AG04449 (cell line): ENCODE results near the gene TAS2R30.

Source experiments
- CTCF ChIA-PET: fragments of 350-600 bp; formaldehyde crosslinking; extraction: SDS; loops from one replicate; lab custom pipeline; 2021; ENCODE audit warnings: antibody characterized with exemption; lab: Yijun Ruan, JAX
- POLR2A ChIA-PET: fragments of 400-600, 350-600 bp; formaldehyde crosslinking; extraction: SDS; loops from one replicate; lab custom pipeline; 2020; ENCODE audit warnings: antibody characterized with exemption, inconsistent platforms; lab: Yijun Ruan, JAX
- DNase-seq: peaks from one replicate; pipeline ENCODE4 v3.0.0-alpha.2; 2010; ENCODE audit warnings: low read depth, low spot score
- H3K4me3 ChIP-seq: 2 replicates; pipeline ENCODE4 v1.5.1; 2011; ENCODE audit warnings: low read depth, mild to moderate bottlenecking, control low read depth, low read length
- CTCF ChIP-seq: IDR thresholded peaks from one replicate; pipeline ENCODE4 v1.5.1; 2011; ENCODE audit warnings: mild to moderate bottlenecking, moderate library complexity, low read length, control low read depth, inconsistent platforms; ENCODE audit not compliant: insufficient read depth; ENCODE audit errors: missing control alignments

TAS2R30 gene

GRCh38 chr12:11134305-11134704, at the start of gene TAS2R30:
Gene TAS2R30 (minus strand): TSS chr12:11134644. CDS start chr12:11134244, 400 bp downstream.
- ChIA-PET POLR2A (no interaction called here), CTCF (no interaction called here)
- TF ChIP-seq CTCF: no peak
- no peak within 1 kb of the TSS for H3K4me3 ChIP-seq
- no peak for DNase-seq

GRCh38 chr12:11183011-11183410, 48.6 kb upstream of the TAS2R30 start:
- ChIA-PET CTCF (no interaction called here), POLR2A (no interaction called here)
- no peak for DNase-seq
- no peak for TF ChIP-seq CTCF
- no peak overlapping the region for H3K4me3 ChIP-seq

- CTCF ChIA-PET: no interaction called here
- POLR2A ChIA-PET: no interaction called here
- H3K4me3 ChIP-seq: no peak overlapping the region
- DNase-seq: no peak
- no peak for TF ChIP-seq CTCF
These were observed 48.1 kb upstream of the TAS2R30 start for GRCh38 chr12:11182529-11182928.

GRCh38 chr12:11178250-11178649, 43.8 kb upstream of the TAS2R30 start:
- no peak for TF ChIP-seq CTCF
- ChIA-PET POLR2A (no interaction called here), CTCF (no interaction called here)
- no peak for DNase-seq
- H3K4me3 ChIP-seq: no peak overlapping the region

GRCh38 chr12:11174022-11174421, 39.6 kb upstream of the TAS2R30 start:
- ChIA-PET CTCF (interaction anchor here (1.1 kb wide), 1 partner anchor 424 kb away, joined by 3 read pairs; no protein-coding TSS in a partner anchor), POLR2A (no interaction called here)
- H3K4me3 ChIP-seq: no peak overlapping the region
- no peak for DNase-seq
- no peak for TF ChIP-seq CTCF

- H3K4me3 ChIP-seq: peak overlapping the region; percentile 90
- CTCF ChIA-PET: interaction anchor here (1.0 to 2.6 kb wide), 9 partner anchors 12 to 422 kb away, joined by 3 to 8 read pairs (median 4); no protein-coding TSS in a partner anchor
- POLR2A ChIA-PET: interaction anchor here (0.6 to 1.8 kb wide), 4 partner anchors 9 to 23 kb away, joined by 3 to 13 read pairs (median 5); no protein-coding TSS in a partner anchor
- no peak for TF ChIP-seq CTCF
- no peak for DNase-seq
These were observed 37.7 kb upstream of the TAS2R30 start for GRCh38 chr12:11171969-11172675.
